Neural progenitor cell (in vitro differentiated cells): ENCODE results near the gene THEM5. TPM values are rescaled to one million over a fixed set of nuclear protein-coding genes. Genes with fewer than 3 reads are reported as not detected.

Experiments used
- DNase-seq: peaks from one replicate; pipeline ENCODE4 v3.0.0-alpha.2; 2016; ENCODE audit warnings: low spot score
- H2AFZ ChIP-seq: fragments of 200-600 bp; sonication (generic); replicated peaks from 2 replicates; pipeline ENCODE4 v1.6.1; 2016; ENCODE audit warnings: antibody characterized with exemption
- H3F3A ChIP-seq: fragments of 200-600 bp; sonication (generic); 2 replicates; pipeline ENCODE4 v1.6.1; 2016; ENCODE audit warnings: antibody characterized with exemption, low read depth
- H3K27ac ChIP-seq: fragments of 200-600 bp; sonication (generic); 2 replicates; pipeline ENCODE4 v1.5.1; 2016; ENCODE audit warnings: mild to moderate bottlenecking
- H3K27me3 ChIP-seq: fragments of 200-600 bp; sonication (generic); 2 replicates; pipeline ENCODE4 v1.6.1; 2016; ENCODE audit warnings: mild to moderate bottlenecking, moderate library complexity
- H3K36me3 ChIP-seq: fragments of 200-600 bp; sonication (generic); 2 replicates; pipeline ENCODE4 v1.5.1; 2016
- H3K4me1 ChIP-seq: fragments of 200-600 bp; sonication (generic); 2 replicates; pipeline ENCODE4 v1.6.1; 2016; ENCODE audit warnings: mixed run types
- H3K4me2 ChIP-seq: fragments of 200-600 bp; sonication (generic); 2 replicates; pipeline ENCODE4 v1.6.1; 2016
- H3K4me3 ChIP-seq: fragments of 200-600 bp; sonication (generic); 2 replicates; pipeline ENCODE4 v1.5.1; 2016
- H3K79me2 ChIP-seq: fragments of 200-600 bp; sonication (generic); 2 replicates; pipeline ENCODE4 v1.6.1; 2016; ENCODE audit warnings: low read depth
- H3K9ac ChIP-seq: fragments of 200-600 bp; sonication (generic); 2 replicates; pipeline ENCODE4 v1.6.1; 2016
- H3K9me3 ChIP-seq: fragments of 200-600 bp; sonication (generic); 2 replicates; pipeline ENCODE4 v1.5.1; 2016; ENCODE audit warnings: low read depth
- H4K20me1 ChIP-seq: fragments of 200-600 bp; sonication (generic); 2 replicates; pipeline ENCODE4 v1.6.1; 2016; ENCODE audit warnings: low read depth
- H3K27ac Mint-ChIP-seq: 3 replicates; pipeline ENCODE4 v1.8.0; 2021; ENCODE audit warnings: mixed read lengths
- H3K27me3 Mint-ChIP-seq: 2 replicates; pipeline ENCODE4 v1.8.0; 2022; ENCODE audit warnings: low read depth, mild to moderate bottlenecking, inconsistent platforms, moderate library complexity, mixed read lengths; ENCODE audit not compliant: insufficient read depth
- H3K36me3 Mint-ChIP-seq: 3 replicates; pipeline ENCODE4 v1.8.0; 2021; ENCODE audit warnings: mixed read lengths
- H3K4me1 Mint-ChIP-seq: 3 replicates; pipeline ENCODE4 v1.8.0; 2021; ENCODE audit warnings: mixed read lengths
- H3K4me3 Mint-ChIP-seq: 3 replicates; pipeline ENCODE4 v1.8.0; 2021; ENCODE audit warnings: mild to moderate bottlenecking, moderate library complexity, mixed read lengths
- H3K9me3 Mint-ChIP-seq: 3 replicates; pipeline ENCODE4 v1.8.0; 2020; ENCODE audit warnings: mixed read lengths
- CTCF ChIP-seq: fragments of 200-600 bp; sonication (generic); IDR thresholded peaks from 2 replicates; pipeline ENCODE4 v1.5.1; 2017; ENCODE audit warnings: antibody characterized with exemption, mild to moderate bottlenecking
- EZH2 ChIP-seq: fragments of 200-600 bp; sonication (generic); IDR thresholded peaks from 2 replicates; pipeline ENCODE4 v1.6.1; 2017; ENCODE audit warnings: antibody characterized with exemption, mild to moderate bottlenecking, moderate library complexity
- EZH2phosphoT487 ChIP-seq: fragments of 200-600 bp; sonication (generic); IDR thresholded peaks from 2 replicates; pipeline ENCODE4 v1.6.1; 2017; ENCODE audit warnings: antibody characterized with exemption
- total RNA-seq: library from RNA; depleted of rRNA; stranded (reverse); fragments of >200 nt; gene quantifications from 2 replicates; pipeline ENCODE4 v1.2.3, GENCODE V29; 2015; ENCODE audit warnings: low replicate concordance

THEM5 gene
- total RNA-seq, 1 donor from 2014 or later: not detected

GRCh38 chr1:151841141-151841540 lies 12.4 kb downstream of the THEM5 start:
- Histone ChIP-seq H3K9ac (no peak overlapping the region), H3K36me3 (no peaks in the 10 kb centered on the region), H2AFZ (no peak overlapping the region), H3K4me1 (peaks cover 7% of the 10 kb centered on the region), H3K4me2 (no peak overlapping the region), H3K4me3 (no peak overlapping the region), H3K27ac (no peak overlapping the region), H3K27me3 (peaks cover 52% of the 10 kb centered on the region), H3F3A (peaks cover 18% of the 10 kb centered on the region), H3K9me3 (no peaks in the 10 kb centered on the region), H4K20me1 (no peaks in the 10 kb centered on the region), H3K79me2 (no peaks in the 10 kb centered on the region)
- H3K4me3 Mint-ChIP-seq: no peak overlapping the region
- peaks cover 6% of the 10 kb centered on the region for H3K9me3 Mint-ChIP-seq
- TF ChIP-seq EZH2 (no peak), EZH2phosphoT487 (no peak), CTCF (no peak)
- H3K4me1 Mint-ChIP-seq: peaks cover 25% of the 10 kb centered on the region
- H3K36me3 Mint-ChIP-seq: no peaks in the 10 kb centered on the region
- H3K27me3 Mint-ChIP-seq: peaks cover 41% of the 10 kb centered on the region
- H3K27ac Mint-ChIP-seq: no peak overlapping the region
- no peak for DNase-seq

GRCh38 chr1:151840421-151840820 lies 13.1 kb downstream of the THEM5 start:
- peaks cover 55% of the 10 kb centered on the region for H3K27me3 ChIP-seq
- Mint-ChIP-seq H3K9me3 (peaks cover 6% of the 10 kb centered on the region), H3K27ac (no peak overlapping the region), H3K4me1 (peaks cover 23% of the 10 kb centered on the region), H3K4me3 (peak overlapping the region; percentile 81), H3K27me3 (peaks cover 48% of the 10 kb centered on the region), H3K36me3 (no peaks in the 10 kb centered on the region)
- no peak overlapping the region for H3K9ac ChIP-seq
- peaks cover 7% of the 10 kb centered on the region for H3K4me1 ChIP-seq
- no peak for TF ChIP-seq EZH2
- TF ChIP-seq CTCF: no peak
- no peak for TF ChIP-seq EZH2phosphoT487
- peak overlapping the region; percentile 65 for H3K4me2 ChIP-seq
- H4K20me1 ChIP-seq: no peaks in the 10 kb centered on the region
- no peaks in the 10 kb centered on the region for H3K79me2 ChIP-seq
- no peaks in the 10 kb centered on the region for H3K9me3 ChIP-seq
- no peaks in the 10 kb centered on the region for H3K36me3 ChIP-seq
- H3K27ac ChIP-seq: no peak overlapping the region
- peak overlapping the region; percentile 56 for H2AFZ ChIP-seq
- peak overlapping the region; percentile 49 for H3K4me3 ChIP-seq
- H3F3A ChIP-seq: peaks cover 18% of the 10 kb centered on the region
- DNase-seq: no peak

GRCh38 chr1:151839457-151840403 lies 13.8 kb downstream of the THEM5 start, which contains the start of gene C2CD4D:
Gene C2CD4D (minus strand): TSS chr1:151839820. CDS start chr1:151838989, 831 bp downstream.
- Histone ChIP-seq H3F3A (peaks cover 18% of the 10 kb centered on the region), H3K9ac (no peak within 1 kb of the TSS)
- H3K27me3 Mint-ChIP-seq: peaks cover 48% of the 10 kb centered on the region

More at GRCh38 chr1:151839457-151840403, 13.8 kb downstream of the THEM5 start, which contains the start of gene C2CD4D:
- Histone ChIP-seq H3K4me2 (peak within 1 kb of the TSS; percentile 65), H4K20me1 (no peaks in the 10 kb centered on the region), H3K9me3 (no peaks in the 10 kb centered on the region), H3K4me1 (peaks cover 7% of the 10 kb centered on the region), H2AFZ (peak within 1 kb of the TSS; percentile 84), H3K79me2 (no peaks in the 10 kb centered on the region), H3K27me3 (peaks cover 55% of the 10 kb centered on the region), H3K4me3 (peak within 1 kb of the TSS; percentile 49), H3K27ac (no peak within 1 kb of the TSS), H3K36me3 (no peaks in the 10 kb centered on the region)
- Mint-ChIP-seq H3K27ac (no peak within 1 kb of the TSS), H3K9me3 (peaks cover 6% of the 10 kb centered on the region), H3K4me3 (peak within 1 kb of the TSS; percentile 81), H3K4me1 (peaks cover 23% of the 10 kb centered on the region), H3K36me3 (no peaks in the 10 kb centered on the region)
- peak; percentile 81 for DNase-seq
- TF ChIP-seq CTCF (no peak), EZH2 (no peak), EZH2phosphoT487 (no peak)
